PFSK-1 (cell line): ENCODE measurements around the gene PAGE1. TPM values are rescaled to one million over a fixed set of nuclear protein-coding genes. Genes with fewer than 3 reads are reported as not detected.

Source experiments
- FOXP2 ChIP-seq: optimal IDR thresholded peaks from 2 replicates; pipeline ENCODE3; 2011; ENCODE audit warnings: borderline replicate concordance, control low read depth, inconsistent platforms; ENCODE audit not compliant: insufficient read depth; ENCODE audit errors: extremely low read length, extremely low read depth
- POLR2AphosphoS5 ChIP-seq: IDR thresholded peaks from 2 replicates; pipeline ENCODE4 v1.6.1; 2012; ENCODE audit warnings: low read depth, mild to moderate bottlenecking, control low read depth, low read length, moderate library complexity
- REST ChIP-seq, 2 experiments: IDR thresholded peaks; 2 replicates each; pipeline versions ENCODE4 v1.6.1 to v1.8.0; 2011 to 2012; ENCODE audit warnings: low read depth in 2 of 2, low read length in 2 of 2, control low read depth in 1 of 2, inconsistent platforms in 1 of 2, mild to moderate bottlenecking in 1 of 2, moderate library complexity in 1 of 2; ENCODE audit not compliant: insufficient read depth in 1 of 2
- SIN3A ChIP-seq: IDR thresholded peaks from 2 replicates; pipeline ENCODE4 v1.6.1; 2012; ENCODE audit warnings: mild to moderate bottlenecking, low read length, moderate library complexity, borderline replicate concordance; ENCODE audit not compliant: insufficient read depth
- TAF1 ChIP-seq: IDR thresholded peaks from 2 replicates; pipeline ENCODE4 v1.6.1; 2012; ENCODE audit warnings: low read length, control low read depth, borderline replicate concordance; ENCODE audit not compliant: insufficient read depth
- polyA plus RNA-seq: library from polyadenylated mRNA; unstranded; fragments of >200 nt; gene quantifications from one replicate; pipeline ENCODE4 v1.2.1, GENCODE V29; 2012; ENCODE audit warnings: low read depth, missing spikeins; ENCODE audit not compliant: insufficient read length

Gene PAGE1
- not detected for polyA plus RNA-seq

GRCh38 chrX:49695276-49696180 is at the start of gene PAGE1:
TSS of gene PAGE1 (minus strand) at chrX:49695984. CDS start at chrX:49694770, 1,214 bp downstream.
- TF ChIP-seq FOXP2 (no peak), POLR2AphosphoS5 (no peak), SIN3A (no peak), TAF1 (no peak), REST (IDR thresholded peaks at IDR 0.05; ENCODE audit: insufficient read depth in 1 of 2, low read depth in 2 of 2, low read length in 2 of 2) (no peak)

- TF ChIP-seq POLR2AphosphoS5 (no peak), FOXP2 (no peak)
Observed at GRCh38 chrX:49727847-49728246, 32.1 kb upstream of the PAGE1 start.

GRCh38 chrX:49726966-49727365 is 31.2 kb upstream of the PAGE1 start:
- TF ChIP-seq POLR2AphosphoS5 (no peak), FOXP2 (no peak), SIN3A (no peak), REST (IDR thresholded peaks at IDR 0.05; ENCODE audit: insufficient read depth in 1 of 2, low read depth in 2 of 2, low read length in 2 of 2) (no peak), TAF1 (no peak)

- no peak for TF ChIP-seq SIN3A
- TF ChIP-seq TAF1, result no peak
- no peak for TF ChIP-seq REST (IDR thresholded peaks at IDR 0.05; ENCODE audit: insufficient read depth in 1 of 2, low read depth in 2 of 2, low read length in 2 of 2)
- TF ChIP-seq POLR2AphosphoS5, result no peak
- no peak for TF ChIP-seq FOXP2
Observed at GRCh38 chrX:49725923-49726904, 30.4 kb upstream of the PAGE1 start.

- TF ChIP-seq TAF1 (no peak), REST (IDR thresholded peaks at IDR 0.05; ENCODE audit: insufficient read depth in 1 of 2, low read depth in 2 of 2, low read length in 2 of 2) (no peak), FOXP2 (no peak)
Observed at GRCh38 chrX:49725401-49725800, 29.6 kb upstream of the PAGE1 start.
